ENCODE measurements around the gene PRF1. TPM values are rescaled to one million over a fixed set of nuclear protein-coding genes. Genes with fewer than 3 reads are reported as not detected.
A peak's percentile ranks its signal among the peaks of the same experiment; 100 is the strongest.

Gene PRF1
- total RNA-seq, 2 donors from 2014 or later: not detected

GRCh38 chr10:70622981-70623844 lies 20.7 kb upstream of the PRF1 start:
- H3K9ac ChIP-seq (ENCODE audit: extremely low read depth, low read length, poor library complexity, severe bottlenecking): no peak overlapping the region
- Mint-ChIP-seq H3K27ac (no peak overlapping the region), H3K4me1 (peaks cover 14% of the 10 kb centered on the region), H3K27me3 (ENCODE audit: insufficient read depth) (no peaks in the 10 kb centered on the region), H3K36me3 (ENCODE audit: low read depth) (peaks cover 5% of the 10 kb centered on the region), H3K4me3 (no peak overlapping the region), H3K9me3 (peaks cover 42% of the 10 kb centered on the region)
- H3K27ac ChIP-seq (ENCODE audit: low read depth, low read length): no peak overlapping the region
- no peaks in the 10 kb centered on the region for H3K36me3 ChIP-seq (ENCODE audit: control insufficient read depth, insufficient read depth, low read length)
- H3K27me3 ChIP-seq (ENCODE audit: control insufficient read depth, insufficient read depth, low read length, poor library complexity, severe bottlenecking): no peaks in the 10 kb centered on the region
- 87 to 100% methylated on average over 2 to 3 of the region's 3 CpGs for WGBS, 2 experiments (ENCODE audit: insufficient coverage in 1 of 2, insufficient read length in 1 of 2)
- H3K4me1 ChIP-seq (ENCODE audit: control insufficient read depth, insufficient read depth, low read length): no peaks in the 10 kb centered on the region
- DNase-seq: peak; percentile 54
- H3K4me3 ChIP-seq (ENCODE audit: low read length): no peak overlapping the region
- no peak for TF ChIP-seq CTCF (conservative IDR thresholded peaks at IDR 0.05)
- H3K9me3 ChIP-seq (ENCODE audit: control insufficient read depth, low read length): peaks cover 53% of the 10 kb centered on the region

GRCh38 chr10:70622541-70622940 lies 20.0 kb upstream of the PRF1 start:
- Mint-ChIP-seq H3K4me1 (peaks cover 14% of the 10 kb centered on the region), H3K9me3 (peaks cover 36% of the 10 kb centered on the region)

GRCh38 chr10:70621503-70622078 lies 19.1 kb upstream of the PRF1 start:
- Mint-ChIP-seq H3K9me3 (peaks cover 30% of the 10 kb centered on the region), H3K4me3 (no peak overlapping the region)

More at GRCh38 chr10:70622541-70622940, 20.0 kb upstream of the PRF1 start:
- TF ChIP-seq CTCF (conservative IDR thresholded peaks at IDR 0.05): no peak
- no peaks in the 10 kb centered on the region for H3K4me1 ChIP-seq (ENCODE audit: control insufficient read depth, insufficient read depth, low read length)
- no peak overlapping the region for H3K27ac ChIP-seq (ENCODE audit: low read depth, low read length)
- H3K27me3 Mint-ChIP-seq (ENCODE audit: insufficient read depth): no peaks in the 10 kb centered on the region
- no peaks in the 10 kb centered on the region for H3K27me3 ChIP-seq (ENCODE audit: control insufficient read depth, insufficient read depth, low read length, poor library complexity, severe bottlenecking)
- no peak overlapping the region for H3K27ac Mint-ChIP-seq
- whole genome bisulfite sequencing, 2 experiments (ENCODE audit: insufficient coverage in 1 of 2, insufficient read length in 1 of 2): 93% methylated on average over 3 of the region's 3 CpGs
- no peaks in the 10 kb centered on the region for H3K36me3 ChIP-seq (ENCODE audit: control insufficient read depth, insufficient read depth, low read length)
- H3K4me3 ChIP-seq (ENCODE audit: low read length): no peak overlapping the region
- H3K9ac ChIP-seq (ENCODE audit: extremely low read depth, low read length, poor library complexity, severe bottlenecking): no peak overlapping the region
- no peak for DNase-seq
- no peak overlapping the region for H3K4me3 Mint-ChIP-seq
- H3K36me3 Mint-ChIP-seq (ENCODE audit: low read depth): peaks cover 5% of the 10 kb centered on the region
- peaks cover 46% of the 10 kb centered on the region for H3K9me3 ChIP-seq (ENCODE audit: control insufficient read depth, low read length)

More at GRCh38 chr10:70621503-70622078, 19.1 kb upstream of the PRF1 start:
- H3K27me3 ChIP-seq (ENCODE audit: control insufficient read depth, insufficient read depth, low read length, poor library complexity, severe bottlenecking): no peaks in the 10 kb centered on the region
- Mint-ChIP-seq H3K36me3 (ENCODE audit: low read depth) (peaks cover 5% of the 10 kb centered on the region), H3K27ac (no peak overlapping the region), H3K4me1 (peaks cover 14% of the 10 kb centered on the region), H3K27me3 (ENCODE audit: insufficient read depth) (no peaks in the 10 kb centered on the region)
- no peak overlapping the region for H3K27ac ChIP-seq (ENCODE audit: low read depth, low read length)
- H3K4me3 ChIP-seq (ENCODE audit: low read length): no peak overlapping the region
- no peak for TF ChIP-seq CTCF (conservative IDR thresholded peaks at IDR 0.05)
- no peak for DNase-seq
- peaks cover 36% of the 10 kb centered on the region for H3K9me3 ChIP-seq (ENCODE audit: control insufficient read depth, low read length)
- no peaks in the 10 kb centered on the region for H3K36me3 ChIP-seq (ENCODE audit: control insufficient read depth, insufficient read depth, low read length)
- no peak overlapping the region for H3K9ac ChIP-seq (ENCODE audit: extremely low read depth, low read length, poor library complexity, severe bottlenecking)
- WGBS, 2 experiments (ENCODE audit: insufficient coverage in 1 of 2, insufficient read length in 1 of 2): 90 to 100% methylated on average over 2 to 4 of the region's 4 CpGs
- H3K4me1 ChIP-seq (ENCODE audit: control insufficient read depth, insufficient read depth, low read length): no peaks in the 10 kb centered on the region
